GM19438 (cell line): Measurements from ENCODE around the gene HRH1.
"Not testable (repeated sequence)": the region's sequence is repeated elsewhere in the genome, so short reads cannot be mapped to it uniquely, and the experiment has no call there.

Source experiments
- ATAC-seq: cut with Tn5 transposase; IDR thresholded peaks from one replicate; pipeline ENCODE4 v1.9.1; 2021; ENCODE audit warnings: low read depth; ENCODE audit not compliant: unreplicated experiment

HRH1 gene

GRCh38 chr3:11236588-11237461 is 82.5 kb downstream of the HRH1 start:
- ATAC-seq, result peak; percentile 60

DNA sequence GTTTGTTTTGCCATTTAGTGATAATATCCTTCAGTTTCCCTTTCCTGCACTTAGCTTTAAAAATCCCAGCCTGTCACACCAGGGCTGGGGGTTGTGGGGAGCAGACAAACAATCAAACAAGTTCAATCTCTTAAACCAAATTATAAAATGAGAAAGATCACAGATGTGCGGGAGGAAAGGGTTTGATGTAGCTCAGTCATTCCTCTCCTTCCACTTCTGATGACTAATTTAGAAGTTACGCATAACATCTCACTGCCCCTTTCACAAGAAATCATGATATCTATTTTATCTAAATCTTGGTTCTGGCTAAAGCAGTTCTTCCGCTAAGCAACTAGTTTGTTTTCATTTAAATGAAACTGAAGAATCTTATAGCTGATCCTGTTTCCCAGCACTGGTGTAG is 83.8 kb downstream of the HRH1 start:
- no peak for ATAC-seq

- ATAC-seq, result no peak
These were observed 84.6 kb downstream of the HRH1 start for GRCh38 chr3:11238880-11239279.

GRCh38 chr3:11239796-11240195 is 85.5 kb downstream of the HRH1 start:
- no peak for ATAC-seq

- ATAC-seq, result no peak
These were observed 86.2 kb downstream of the HRH1 start for GRCh38 chr3:11240496-11240895.

GRCh38 chr3:11244121-11244677 is 89.9 kb downstream of the HRH1 start:
- ATAC-seq, result no peak

DNA sequence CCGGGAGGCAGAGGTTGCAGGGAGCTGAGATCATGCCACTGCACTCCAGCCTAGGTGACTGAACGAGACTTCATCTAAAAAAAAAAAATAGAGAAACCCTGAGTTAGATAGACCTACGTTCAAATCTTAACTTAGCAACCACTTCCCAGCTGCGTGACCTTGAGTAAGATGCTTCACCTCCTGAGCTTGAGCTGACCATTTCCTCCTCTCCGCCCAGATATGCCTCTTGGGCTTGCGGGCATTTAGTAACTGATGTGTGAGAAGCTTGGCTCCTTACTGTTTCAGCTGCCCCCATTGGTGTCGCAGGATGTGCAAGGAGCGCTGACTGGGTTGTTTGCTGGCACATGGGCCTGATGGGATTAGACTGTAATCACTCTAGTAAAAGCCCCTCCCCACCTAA is 91.0 kb downstream of the HRH1 start:
- ATAC-seq, result no peak

GRCh38 chr3:11245827-11246662 is 91.8 kb downstream of the HRH1 start:
- no peak for ATAC-seq

- ATAC-seq, result no peak
These were observed 92.3 kb downstream of the HRH1 start for GRCh38 chr3:11246663-11246970.

- no peak for ATAC-seq
These were observed 93.1 kb downstream of the HRH1 start for GRCh38 chr3:11247362-11247761.

GRCh38 chr3:11248596-11248995 is 94.3 kb downstream of the HRH1 start:
- ATAC-seq, result no peak

- no peak for ATAC-seq
These were observed 96.9 kb downstream of the HRH1 start for GRCh38 chr3:11250902-11251806.

DNA sequence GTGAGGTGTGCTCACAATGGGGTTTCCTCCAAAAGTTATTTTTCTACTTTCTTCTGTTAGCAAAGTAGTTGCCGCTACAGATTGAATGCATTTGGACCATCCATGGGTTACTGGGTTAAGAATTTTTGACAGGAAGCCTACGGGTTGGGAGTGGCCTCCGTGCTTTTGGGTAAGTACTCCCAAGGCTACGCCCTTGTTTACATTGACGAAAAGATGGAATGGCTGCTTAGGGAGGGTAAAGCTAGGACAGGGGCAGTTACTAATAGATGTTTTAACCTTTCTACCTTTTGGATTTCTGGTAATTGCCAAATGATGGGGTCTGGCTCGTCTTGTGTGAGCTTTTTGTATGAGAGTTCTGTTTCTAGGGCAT is 97.5 kb downstream of the HRH1 start:
- no peak for ATAC-seq

DNA sequence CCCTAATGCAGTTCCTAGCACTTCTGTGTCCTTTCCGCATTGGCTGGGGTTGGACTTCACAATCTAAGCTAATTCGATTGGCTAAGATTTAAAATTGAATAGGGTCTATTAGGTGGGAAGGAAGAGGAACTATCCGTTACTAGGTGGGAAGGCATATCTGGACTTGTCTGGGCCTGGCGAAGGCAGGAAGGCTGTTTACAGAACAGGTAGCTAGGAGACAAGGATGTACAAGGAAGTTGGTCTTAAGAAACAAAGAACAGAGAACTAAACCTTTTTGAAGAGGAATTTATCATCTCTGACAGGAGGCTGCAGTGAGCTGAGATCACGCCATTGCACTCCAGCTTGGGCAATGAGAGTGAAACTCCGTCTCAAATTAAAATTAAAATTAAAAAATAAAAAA is 100.6 kb downstream of the HRH1 start:
- ATAC-seq, result no peak

DNA sequence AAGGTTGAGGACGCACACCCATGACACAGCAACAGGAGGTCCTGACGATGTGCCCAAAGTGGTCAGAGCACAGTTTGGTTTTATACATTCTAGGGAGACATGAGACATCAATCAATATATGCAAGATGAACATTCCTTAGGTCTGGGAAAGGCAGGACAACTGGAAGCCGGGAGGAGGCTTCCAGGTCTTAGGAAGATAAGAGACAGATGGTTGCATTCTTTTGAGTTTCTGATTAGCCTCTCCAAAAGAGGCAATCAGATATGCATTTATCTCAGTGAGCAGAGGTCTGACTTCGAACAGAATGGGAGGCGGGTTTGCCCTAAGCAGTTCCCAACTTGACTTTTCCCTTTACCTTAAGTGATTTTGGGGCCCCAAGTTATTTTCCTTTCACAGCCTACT is 101.2 kb downstream of the HRH1 start:
- ATAC-seq, result not testable (repeated sequence)

- no peak for ATAC-seq
These were observed 104.7 kb downstream of the HRH1 start for GRCh38 chr3:11258958-11259357.

GRCh38 chr3:11260460-11260859 is 106.2 kb downstream of the HRH1 start:
- ATAC-seq, result no peak

DNA sequence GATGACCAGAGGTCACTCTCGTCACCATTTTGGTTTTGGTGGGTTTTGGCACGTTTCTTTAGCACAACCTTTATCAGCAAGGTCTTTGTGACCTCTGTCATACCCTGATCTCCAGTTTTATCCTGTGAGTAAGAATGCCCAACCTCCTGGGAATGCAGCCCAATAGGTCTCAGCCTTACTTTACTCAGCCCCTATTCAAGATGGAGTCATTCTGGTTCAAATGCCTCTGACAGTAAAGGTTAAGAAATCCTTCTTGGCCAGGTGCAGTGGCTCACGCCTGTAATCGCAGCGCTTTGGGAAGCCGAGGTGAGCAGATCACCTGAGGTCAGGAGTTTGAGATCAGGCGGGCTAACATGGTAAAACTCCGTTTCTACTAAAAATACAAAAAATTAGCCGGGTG is 114.7 kb downstream of the HRH1 start:
- ATAC-seq, result no peak

DNA sequence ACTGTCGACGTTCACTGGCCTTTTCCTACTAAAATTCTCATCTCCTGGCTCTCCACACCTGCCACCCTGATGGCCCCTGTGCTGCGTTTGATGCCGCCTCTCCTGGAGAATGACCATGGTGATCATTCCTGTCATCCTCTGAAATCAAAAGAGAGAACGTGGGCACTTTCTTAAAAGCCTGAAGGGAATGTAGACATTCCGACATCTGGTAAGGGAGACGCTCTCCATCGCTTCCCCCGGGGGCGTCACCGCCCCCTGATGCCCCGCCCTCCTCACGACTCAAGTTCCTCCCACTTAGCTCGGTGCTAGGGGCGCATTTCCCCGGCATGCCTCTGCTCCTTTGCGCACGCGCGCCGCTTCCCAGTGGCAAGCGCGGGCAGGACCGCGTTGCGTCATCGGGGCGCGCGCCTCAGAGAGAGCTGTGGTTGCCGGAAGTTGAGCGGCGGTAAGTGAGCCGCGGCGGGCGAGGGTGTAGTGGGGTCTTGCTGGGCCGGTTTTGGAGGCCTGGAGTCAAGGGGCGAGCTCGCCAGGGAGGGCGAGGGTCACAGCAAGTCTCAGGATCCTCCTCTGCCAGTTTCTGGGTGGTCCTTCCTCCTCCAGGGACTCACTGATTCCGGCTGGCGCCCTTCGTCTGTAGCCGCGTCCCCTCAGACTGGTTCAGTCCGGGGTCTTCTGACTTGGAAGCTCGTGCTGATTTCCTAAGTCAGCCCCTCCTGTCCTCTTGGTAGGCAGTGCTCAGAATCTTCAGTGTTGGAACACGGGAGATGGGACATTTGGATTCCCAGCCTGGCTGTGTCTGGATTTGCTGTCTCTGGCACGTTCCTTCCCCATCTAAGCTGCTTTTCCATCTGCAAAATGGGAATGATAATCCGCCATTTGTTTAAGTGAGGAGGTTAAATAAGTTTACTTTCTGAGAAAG is 118.0 kb downstream of the HRH1 start, which contains the start of gene ATG7:
ATG7 (plus strand) TSS at position 412 of the 919 bp plus-strand sequence. CDS start 26,299 bp downstream, outside the sequence.
- ATAC-seq, result peak; percentile 92
